ENCODE results near the gene CFAP46.
"Not testable (repeated sequence)": the region's sequence is repeated elsewhere in the genome, so short reads cannot be mapped to it uniquely, and the experiment has no call there.

Gene CFAP46

GRCh38 chr10:132898391-132899053 lies 43.8 kb downstream of the CFAP46 start:
- peak; percentile 9 for DNase-seq

DNA sequence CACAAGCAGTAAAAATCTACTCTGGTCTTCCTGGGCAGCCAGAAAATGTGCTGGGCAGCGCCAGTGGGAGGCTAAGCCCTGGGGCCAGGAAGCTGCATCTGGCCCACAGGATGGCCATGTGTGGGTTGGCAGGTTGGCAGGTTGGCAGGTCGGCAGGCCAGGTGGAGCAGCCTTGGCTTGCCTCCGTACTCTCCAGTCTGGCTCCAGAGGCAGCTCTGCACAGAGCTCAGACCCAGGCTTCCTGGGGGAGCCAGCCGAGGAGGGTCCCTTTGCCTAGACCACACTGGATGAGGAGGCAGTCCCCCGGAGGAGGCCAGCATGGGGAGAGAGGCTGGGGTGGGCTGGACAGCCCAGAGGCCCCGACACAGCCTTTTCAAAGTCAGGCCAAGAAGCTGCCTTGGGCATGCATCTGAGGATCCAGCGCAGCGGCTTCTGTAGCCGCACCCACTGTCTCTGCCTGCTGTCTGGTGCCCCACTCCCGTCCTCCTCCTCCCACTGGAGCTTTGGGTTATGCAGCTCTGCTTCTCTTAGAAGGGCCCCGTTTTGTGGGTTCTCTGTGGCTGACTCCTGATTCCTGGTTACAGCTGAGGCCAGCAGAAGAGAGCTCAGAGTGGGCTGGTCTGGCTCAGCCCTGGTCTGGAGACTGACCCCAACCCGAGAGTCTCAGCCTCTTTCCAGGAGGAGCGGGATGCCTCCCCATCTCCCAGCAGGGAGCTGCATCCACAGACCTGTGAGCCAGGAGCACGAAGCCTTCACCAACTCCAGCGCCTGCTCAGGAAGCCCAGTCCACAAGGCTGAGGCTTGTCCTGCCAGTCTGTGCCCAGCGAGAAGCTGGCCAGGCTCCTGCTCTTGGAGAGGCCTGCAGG lies 44.6 kb downstream of the CFAP46 start:
- peak; percentile 7 for DNase-seq

- not testable (repeated sequence) for DNase-seq
Measured at GRCh38 chr10:132893786-132894185, 48.6 kb downstream of the CFAP46 start.

DNA sequence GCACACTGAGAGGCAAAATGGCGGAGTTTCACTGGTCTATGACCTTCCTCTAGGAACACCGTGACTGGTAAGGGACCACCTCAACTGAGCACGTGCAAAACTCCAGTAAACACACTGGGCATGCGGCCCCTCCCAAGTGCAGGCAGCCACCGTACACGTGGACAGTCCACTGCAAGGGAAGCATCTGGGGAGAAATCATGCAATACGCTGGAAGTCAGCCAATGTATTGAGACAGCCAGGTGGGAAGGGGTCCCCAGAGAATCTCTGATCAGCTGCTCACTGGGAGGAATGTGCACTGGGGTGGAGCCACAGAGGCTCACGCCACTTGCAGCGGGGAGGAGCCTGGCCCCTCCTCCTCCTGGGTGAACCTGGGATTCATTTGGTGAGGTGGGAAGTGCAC lies 49.3 kb downstream of the CFAP46 start:
- no peak for DNase-seq

GRCh38 chr10:132892004-132892403 lies 50.4 kb downstream of the CFAP46 start:
- no peak for DNase-seq

GRCh38 chr10:132891368-132891767 lies 51.0 kb downstream of the CFAP46 start:
- DNase-seq, result no peak

DNA sequence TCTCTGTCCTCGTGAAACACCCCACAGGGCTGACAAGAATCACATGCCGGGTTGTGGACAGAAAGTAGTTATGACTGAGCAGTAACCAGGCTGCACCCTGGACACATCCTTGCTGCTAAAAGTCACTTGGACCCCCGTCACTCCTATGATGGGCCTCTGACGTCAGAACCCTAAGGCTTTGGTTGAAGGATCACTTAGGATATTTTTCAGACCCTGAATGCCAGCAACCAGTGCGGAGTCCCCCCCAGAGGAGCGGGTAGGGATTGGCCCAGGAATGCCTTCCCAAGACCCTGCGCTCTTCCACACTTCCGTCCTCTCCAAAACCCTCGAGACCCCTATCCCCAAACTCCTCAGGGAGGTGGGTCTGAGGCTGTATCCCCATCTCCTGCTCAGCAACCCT lies 52.1 kb downstream of the CFAP46 start:
- DNase-seq, result no peak

- DNase-seq, result no peak
Measured at GRCh38 chr10:132889556-132889955, 52.8 kb downstream of the CFAP46 start.

DNA sequence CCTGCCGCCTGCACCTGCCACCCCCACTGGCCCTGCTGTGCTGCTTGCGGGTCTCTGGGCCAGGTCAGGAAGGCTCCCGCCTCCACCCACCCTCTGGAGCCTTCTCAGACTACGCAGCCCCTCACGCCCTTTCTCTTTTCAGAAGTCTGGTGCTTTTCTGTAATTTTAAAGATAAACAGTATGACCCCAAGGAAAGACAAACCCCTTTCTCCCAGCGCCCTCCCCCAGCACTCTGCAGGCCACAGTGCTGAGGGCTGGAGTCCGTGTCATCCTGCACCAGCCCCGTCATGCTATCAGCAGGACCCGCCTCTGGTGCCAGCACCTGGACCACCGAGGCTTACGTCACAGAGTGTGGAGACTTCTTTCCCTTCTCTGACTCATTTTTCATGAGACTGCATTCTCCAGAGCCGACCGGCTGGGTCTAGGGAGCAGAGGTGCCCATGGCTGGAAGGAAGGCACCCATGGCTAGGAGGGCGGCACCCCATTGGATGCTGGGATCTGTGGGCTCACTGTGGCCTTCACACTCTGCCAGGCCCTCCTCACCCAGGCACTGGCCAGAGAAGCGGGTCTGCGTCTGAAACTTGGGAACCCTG lies 53.4 kb downstream of the CFAP46 start:
- DNase-seq, result no peak

DNA sequence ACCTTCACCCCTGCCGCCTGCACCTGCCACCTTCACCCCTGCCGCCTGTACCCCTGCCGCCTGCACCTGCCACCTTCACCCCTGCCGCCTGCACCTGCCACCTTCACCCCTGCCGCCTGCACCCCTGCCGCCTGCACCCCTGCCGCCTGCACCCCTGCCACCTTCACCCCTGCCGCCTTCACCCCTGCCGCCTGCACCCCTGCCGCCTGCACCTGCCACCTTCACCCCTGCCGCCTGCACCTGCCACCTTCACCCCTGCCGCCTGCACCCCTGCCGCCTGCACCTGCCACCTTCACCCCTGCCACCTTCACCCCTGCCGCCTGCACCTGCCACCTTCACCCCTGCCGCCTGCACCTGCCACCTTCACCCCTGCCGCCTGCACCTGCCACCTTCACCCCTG lies 53.9 kb downstream of the CFAP46 start:
- not testable (repeated sequence) for DNase-seq

DNA sequence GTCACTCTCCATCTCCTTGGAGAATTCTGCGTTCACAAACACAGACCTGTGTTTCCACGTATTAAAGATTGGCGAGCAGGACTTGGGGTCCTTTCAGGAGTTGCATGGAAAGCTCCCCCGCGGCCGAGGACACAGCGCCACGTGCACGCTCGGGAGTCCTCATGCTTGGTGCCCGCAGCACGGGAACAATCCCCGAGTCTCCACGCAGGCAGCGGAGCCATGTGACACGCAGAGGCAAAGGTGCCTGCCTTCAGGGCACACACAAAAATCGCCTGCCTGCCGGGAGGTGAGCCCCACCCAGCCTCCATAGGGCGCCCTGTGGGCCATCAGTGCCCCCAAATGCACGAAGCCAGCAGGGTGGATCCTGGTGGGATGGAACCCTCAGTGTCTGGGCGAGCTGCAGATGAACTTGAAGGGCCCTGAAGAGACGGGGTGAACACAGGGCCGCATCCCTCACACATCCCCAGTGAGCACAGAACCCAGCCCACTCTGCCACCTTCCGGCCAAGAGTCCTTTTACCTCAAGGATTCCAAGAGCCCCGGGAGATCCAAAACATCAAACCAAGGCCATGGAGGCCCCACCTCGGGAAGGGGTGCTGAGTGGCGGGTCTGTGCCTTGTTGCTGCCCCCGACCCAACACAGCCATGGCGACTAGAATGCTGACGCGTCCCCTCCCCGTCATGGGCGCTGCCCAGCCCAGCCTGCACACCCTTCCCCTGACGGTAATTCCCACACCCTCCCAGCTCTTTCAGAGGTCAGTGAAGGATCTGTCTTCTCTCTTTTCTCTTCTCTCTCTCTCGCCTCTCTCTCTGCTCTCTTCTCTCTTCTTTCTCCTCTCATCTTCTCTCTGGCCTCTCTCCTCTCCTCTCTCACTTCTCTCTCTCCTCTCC lies 55.9 kb downstream of the CFAP46 start:
- DNase-seq, result no peak

DNA sequence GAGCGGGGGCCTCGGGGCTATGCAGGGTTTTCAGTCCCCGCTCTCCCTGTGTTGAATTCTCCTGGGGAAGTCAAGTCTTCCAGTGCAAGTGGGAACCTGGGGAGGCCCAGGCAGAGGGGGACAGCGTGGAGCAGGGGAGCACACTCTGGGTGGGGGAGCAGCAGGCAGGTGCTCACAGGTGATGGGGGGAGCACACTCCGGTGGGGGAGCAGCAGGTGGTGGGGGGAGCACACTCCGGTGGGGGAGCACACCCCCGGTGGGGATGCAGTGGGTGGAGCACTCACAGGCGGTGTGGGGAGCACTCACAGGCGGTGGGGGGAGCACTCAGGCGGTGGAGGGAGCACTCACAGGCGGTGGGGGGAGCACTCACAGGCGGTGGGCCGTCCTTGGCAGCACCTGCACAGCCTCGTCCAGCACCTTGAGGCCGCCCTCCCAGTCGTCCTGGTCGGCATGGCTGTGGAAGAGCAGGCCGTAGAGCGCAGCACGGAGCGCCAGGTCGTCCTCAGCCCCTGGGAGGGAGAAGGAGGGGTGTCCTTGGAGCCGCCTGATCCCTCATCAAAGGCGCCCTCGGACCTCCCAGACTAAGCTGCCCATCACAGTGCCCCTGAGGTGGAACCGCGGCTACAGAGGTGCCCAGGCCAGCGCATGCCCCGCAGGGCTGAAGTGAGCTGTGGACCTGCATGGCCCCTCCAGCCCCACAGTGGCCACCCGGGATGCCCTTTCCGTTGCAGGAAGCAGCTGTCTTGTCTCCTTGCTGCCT lies 56.7 kb downstream of the CFAP46 start:
- no peak for DNase-seq

- DNase-seq, result no peak
Measured at GRCh38 chr10:132884691-132885271, 57.6 kb downstream of the CFAP46 start.

DNA sequence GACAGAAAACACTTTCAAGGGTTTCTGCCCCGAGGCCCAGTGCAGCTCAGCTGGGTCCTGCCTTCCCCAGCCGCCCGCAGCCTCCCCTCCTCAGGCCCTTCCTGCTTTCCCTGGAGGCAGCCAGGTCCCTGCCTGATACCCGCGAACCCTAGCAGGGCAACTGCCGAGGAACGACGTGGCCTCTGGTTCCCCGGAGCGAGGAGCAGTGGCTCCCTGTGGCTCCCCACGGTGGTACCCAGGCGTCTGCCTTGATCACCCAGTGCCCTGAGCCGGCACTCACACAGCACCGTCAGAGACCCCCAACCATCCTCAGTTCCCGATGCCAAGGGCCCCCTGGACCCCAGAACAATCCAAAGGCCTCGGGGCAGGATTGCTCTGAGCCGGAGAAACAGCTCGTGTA lies 58.3 kb downstream of the CFAP46 start:
- no peak for DNase-seq

DNA sequence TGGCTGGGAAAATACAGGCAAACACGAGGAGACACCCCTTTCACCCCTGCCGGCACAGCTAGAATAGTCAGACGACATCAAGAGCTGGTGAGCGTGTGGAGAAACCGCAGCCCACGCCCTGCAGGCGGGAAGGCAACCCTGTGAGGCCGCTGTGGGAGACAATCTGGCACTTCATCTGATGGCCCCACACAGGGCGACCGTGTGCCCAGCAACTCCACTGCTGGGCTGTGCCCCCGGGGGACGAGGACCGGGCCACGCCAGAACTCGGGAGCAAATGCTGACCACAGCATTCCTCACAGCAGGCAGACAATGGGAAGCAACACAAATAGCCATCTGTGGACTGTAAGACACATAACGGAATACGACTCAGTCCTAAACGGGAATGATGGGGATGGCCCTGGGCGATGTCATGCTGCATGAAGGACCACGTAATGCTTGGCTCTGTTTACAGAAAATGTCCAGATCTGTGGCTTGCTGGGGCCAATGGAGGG lies 58.9 kb downstream of the CFAP46 start:
- DNase-seq, result no peak

- no peak for DNase-seq
Measured at GRCh38 chr10:132882069-132882951, 60.1 kb downstream of the CFAP46 start.

- no peak for DNase-seq
Measured at GRCh38 chr10:132881186-132881920, 61.0 kb downstream of the CFAP46 start.

DNA sequence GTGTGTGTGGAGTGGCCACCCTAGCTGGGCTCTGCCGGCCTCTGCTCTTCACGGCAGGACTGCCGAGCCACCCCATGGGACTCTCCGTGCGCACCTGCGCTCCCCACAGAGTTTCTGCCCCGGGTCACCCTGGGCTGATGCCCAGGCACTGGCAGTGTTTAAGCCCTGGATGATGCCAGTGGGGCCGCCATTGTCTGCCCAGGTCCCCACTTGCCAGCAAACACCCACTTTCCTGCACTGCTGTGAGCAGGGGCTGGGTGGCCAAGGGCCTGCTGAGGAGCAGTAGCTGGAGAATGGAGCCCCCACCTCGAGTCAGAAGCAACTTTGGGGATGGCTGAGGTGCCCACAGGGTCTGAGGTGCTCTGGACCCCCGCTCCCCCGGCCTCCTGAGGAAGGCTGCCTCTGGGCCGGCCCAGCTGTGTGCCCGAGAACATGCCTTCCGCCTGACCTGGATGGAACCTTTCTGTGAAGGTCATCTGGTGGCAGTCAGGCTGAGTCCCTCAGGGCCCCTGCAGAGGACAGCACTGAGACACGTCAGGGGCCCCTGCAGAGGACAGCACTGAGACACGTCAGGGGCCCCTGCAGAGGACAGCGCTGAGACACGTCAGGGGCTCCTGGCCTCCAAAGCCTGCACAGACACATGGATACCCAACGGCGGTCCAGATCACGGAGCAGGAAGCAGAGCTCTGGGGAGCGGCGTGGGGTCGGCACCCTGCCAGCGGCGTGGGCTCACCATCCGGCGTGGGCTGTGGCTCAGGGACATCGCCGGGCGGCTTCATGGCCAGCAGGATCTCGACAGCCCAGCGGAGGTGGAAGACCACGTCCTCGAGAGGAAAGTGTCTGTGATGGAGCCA lies 62.0 kb downstream of the CFAP46 start:
- DNase-seq, result no peak

Measured in activated CD8-positive, alpha-beta memory T cell treated with anti-CD3 and anti-CD28 coated beads, Interleukin-2, amount 50 U/mL, for 4 hours (primary cell).